GM18867 (cell line): ENCODE measurements around the gene OTUD4.
A peak's percentile ranks its signal among the peaks of the same experiment; 100 is the strongest.

Experiments
- ATAC-seq: cut with Tn5 transposase; IDR thresholded peaks from one replicate; pipeline ENCODE4 v1.9.1; 2021; ENCODE audit warnings: mild to moderate bottlenecking, moderate library complexity; ENCODE audit not compliant: unreplicated experiment

OTUD4 gene

GRCh38 chr4:145130788-145131399 is 49.5 kb downstream of the OTUD4 start:
- ATAC-seq: no peak

DNA sequence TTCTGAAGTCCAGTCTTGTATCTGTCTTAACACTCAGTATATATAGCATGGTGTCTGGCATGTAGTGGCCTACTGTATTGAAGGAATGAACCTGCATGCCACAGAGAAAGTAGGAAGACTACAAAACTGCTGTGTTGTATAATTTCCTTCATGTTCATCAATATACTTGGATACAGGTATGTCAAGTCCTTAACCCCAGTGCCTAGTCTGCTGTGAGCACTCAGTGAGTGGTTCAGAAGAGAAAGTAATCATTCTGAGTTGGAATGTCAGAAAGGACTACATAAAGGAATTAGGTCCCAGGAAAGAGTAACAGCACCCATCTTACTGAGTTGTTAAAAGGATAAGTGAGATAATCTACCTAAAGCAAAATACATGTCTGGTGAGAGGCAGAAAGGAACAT is 50.3 kb downstream of the OTUD4 start:
- ATAC-seq: no peak

DNA sequence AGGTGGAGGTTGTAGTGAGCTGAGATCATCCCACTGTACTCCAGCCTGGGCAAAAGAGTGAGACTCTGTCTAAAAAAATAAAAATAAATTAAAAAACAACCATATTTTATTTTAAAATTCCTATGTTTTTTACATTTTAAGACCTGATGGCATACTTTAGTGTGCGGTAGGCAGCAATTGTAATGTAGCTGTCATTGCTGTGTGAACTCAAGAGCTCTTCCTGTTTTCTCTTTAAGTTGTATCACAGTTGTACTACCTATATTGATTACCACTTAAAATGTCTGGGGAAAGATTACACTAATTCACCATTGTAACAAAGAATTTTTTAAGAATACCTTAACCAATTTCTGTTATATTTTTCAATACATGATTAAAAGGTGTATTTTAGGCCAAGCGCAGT is 55.0 kb downstream of the OTUD4 start:
- ATAC-seq: no peak

- no peak for ATAC-seq
Measured at GRCh38 chr4:145108128-145108527, 72.3 kb downstream of the OTUD4 start.

- no peak for ATAC-seq
Measured at GRCh38 chr4:145107126-145107525, 73.3 kb downstream of the OTUD4 start.

DNA sequence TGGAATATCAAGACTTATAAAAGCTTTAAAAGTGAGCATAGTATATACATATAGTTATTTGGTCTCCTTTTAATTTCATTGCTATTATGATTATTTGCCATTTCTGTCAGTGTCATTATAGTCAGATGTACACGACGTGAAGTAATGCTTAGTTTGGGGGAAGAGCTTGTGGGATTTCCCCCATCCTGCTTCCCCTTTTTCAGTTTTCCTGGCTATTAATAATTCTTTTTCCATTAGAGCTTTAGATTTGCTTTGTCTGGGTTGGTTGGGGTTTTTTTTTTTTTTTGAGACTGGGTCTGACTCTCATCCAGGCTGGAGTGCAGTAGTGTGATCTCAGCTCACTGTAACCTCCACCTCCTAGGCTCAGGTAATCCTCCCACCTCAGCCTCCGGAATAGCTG is 76.9 kb downstream of the OTUD4 start:
- ATAC-seq: no peak

DNA sequence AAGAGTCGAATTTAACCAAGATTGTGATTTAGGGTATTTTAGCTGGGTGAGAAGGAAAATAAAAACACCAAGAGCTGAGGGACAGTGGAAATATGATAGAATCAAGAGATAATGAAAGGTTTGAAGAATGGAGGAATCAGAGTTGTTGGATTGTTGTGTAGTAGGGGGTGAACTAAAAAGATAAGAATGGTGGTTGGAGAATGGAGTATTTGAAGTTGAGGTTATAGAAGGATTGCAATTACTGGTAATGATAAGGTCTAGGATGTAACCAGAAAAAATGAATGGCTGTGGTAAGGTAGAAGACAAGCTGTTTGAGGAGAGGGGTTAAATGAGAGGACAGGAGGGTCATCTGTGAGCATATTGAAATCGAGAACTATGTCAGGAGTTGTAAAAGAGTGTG is 77.8 kb downstream of the OTUD4 start:
- no peak for ATAC-seq

- no peak for ATAC-seq
Measured at GRCh38 chr4:145101091-145101490, 79.3 kb downstream of the OTUD4 start.

GRCh38 chr4:145099653-145100052 is 80.7 kb downstream of the OTUD4 start:
- peak; percentile 18 for ATAC-seq

DNA sequence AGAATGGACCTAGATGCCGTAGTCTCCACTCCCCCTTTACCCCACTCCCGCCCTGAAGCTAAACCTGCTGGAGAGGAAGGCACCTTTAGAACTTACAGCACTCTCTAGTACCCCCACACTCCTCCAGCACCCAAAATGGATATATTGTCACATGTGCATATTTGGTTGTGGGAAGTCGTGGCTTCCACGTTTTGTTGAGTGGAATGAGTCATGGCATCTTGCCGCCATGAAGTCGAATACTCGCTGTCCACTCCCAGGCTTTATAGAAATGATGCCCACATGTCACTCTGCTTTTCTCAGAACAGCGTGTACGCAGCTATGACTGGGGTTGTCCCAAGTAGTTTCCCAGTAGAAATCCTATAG is 81.7 kb downstream of the OTUD4 start:
- ATAC-seq: no peak

- peak; percentile 85 for ATAC-seq
Measured at GRCh38 chr4:145097821-145098674, 82.3 kb downstream of the OTUD4 start, which contains the start of the genes ABCE1 and ANAPC10. Gene ABCE1 (plus strand): TSS chr4:145098311. CDS start chr4:145104413, 6,102 bp downstream. Gene ANAPC10 (minus strand): TSS chr4:145098196. CDS start chr4:145096099, 2,097 bp downstream.

- peak; percentile 6 for ATAC-seq
Measured at GRCh38 chr4:145097331-145097820, 83.0 kb downstream of the OTUD4 start.

- ATAC-seq: no peak
Measured at GRCh38 chr4:145093638-145094037, 86.8 kb downstream of the OTUD4 start.

DNA sequence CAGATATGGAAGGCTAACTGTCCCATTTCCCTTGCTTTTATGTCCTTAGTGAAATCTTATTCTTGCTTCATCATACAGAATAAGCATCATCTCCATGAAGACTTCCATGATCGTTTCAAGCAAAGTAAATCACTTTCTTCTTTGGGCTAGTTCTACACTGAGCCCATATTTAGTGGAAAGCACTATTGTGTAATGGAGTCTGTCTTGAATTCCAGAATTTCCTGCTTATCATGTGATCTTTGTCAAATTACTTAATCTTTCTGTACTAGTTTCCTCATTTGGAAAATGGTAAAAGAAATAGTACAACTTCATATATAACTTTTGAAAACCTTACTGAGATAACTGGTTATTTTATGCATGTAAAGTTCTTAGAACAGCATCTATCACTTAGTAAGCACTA is 90.0 kb downstream of the OTUD4 start:
- no peak for ATAC-seq

DNA sequence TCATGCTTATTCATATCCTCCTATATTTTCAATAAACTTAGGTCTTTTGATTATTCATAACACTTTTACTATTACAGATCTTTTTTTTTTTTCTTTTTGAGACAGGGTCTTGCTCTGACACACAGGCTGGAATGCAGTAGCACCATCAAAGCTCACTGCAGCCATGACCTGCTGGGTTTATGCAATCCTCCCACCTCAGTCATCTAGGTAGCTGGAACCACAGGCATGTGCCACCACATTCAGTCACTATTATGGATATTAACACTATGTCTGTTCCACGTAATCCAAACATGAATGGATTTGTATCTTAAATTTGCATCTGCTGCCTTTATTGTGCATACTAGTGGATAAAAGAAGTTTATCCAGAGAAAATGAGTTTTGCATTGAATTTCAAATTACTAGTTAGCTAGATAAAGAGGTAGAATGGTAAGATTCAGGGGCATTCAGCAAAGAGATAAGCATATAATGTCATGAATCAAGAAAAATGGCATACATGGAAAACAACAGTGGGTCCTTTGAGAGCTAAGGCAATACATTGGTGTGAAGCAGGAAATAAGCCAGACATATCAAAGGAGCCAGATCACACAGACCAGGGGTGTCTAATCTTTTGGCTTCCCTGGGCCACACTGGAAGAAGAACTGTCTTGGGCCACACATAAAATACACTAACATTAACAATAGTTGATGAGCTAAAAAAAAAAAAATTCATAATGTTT is 96.3 kb downstream of the OTUD4 start:
- ATAC-seq: no peak
